B cell (primary cell): ENCODE results near the gene CUL1. TPM values are rescaled to one million over a fixed set of nuclear protein-coding genes. Genes with fewer than 3 reads are reported as not detected.

Experiments
- ATAC-seq: fragments of 200-7000 bp; cut with Tn5 transposase; one replicate; pipeline ENCODE4 v1.10.0; 2021; ENCODE audit warnings: low read depth, mild to moderate bottlenecking, moderate number of reproducible peaks, moderate library complexity
- CTCF ChIA-PET: fragments of 350-600 bp; sonication (Branson Sonifier 250); formaldehyde crosslinking; loops from one replicate; lab custom pipeline; 2021; ENCODE audit warnings: antibody characterized with exemption, inconsistent platforms; lab: Charles Lee
- POLR2A ChIA-PET: fragments of 350-600 bp; sonication (Branson Sonifier 250); formaldehyde crosslinking; loops from one replicate; lab custom pipeline; 2021; ENCODE audit warnings: antibody characterized with exemption; lab: Charles Lee
- DNase-seq: peaks from one replicate; pipeline ENCODE4 v3.0.0; 2013
- H2AFZ ChIP-seq: 2 replicates; pipeline ENCODE4 v1.6.1; 2012; ENCODE audit warnings: mild to moderate bottlenecking, low read depth, low read length; ENCODE audit not compliant: insufficient read depth, poor library complexity, severe bottlenecking
- H3K27ac ChIP-seq, 2 donors: 1 replicate in 1 of 2; 2 replicates in 1 of 2; pipeline ENCODE4 v1.5.1; 2012 to 2013; ENCODE audit warnings: low read length in 2 of 2, mild to moderate bottlenecking in 2 of 2, moderate library complexity in 1 of 2
- H3K27me3 ChIP-seq, 4 experiments: fragments of 200-600 bp in 1 of 4; sonication (generic) in 1 of 4; replicated peaks in 1 of 4; 1 replicate in 2 of 4; 2 replicates in 2 of 4; pipeline versions ENCODE4 v1.6.1 to v1.7.0; 2013 to 2016; ENCODE audit warnings: low read length in 3 of 4, mild to moderate bottlenecking in 2 of 4, mixed read lengths in 1 of 4, moderate library complexity in 1 of 4; ENCODE audit not compliant: insufficient read depth in 4 of 4, control insufficient read depth in 3 of 4; ENCODE audit errors: control extremely low read depth in 1 of 4
- H3K36me3 ChIP-seq, 2 experiments: replicated peaks in 1 of 2; 1 replicate in 1 of 2; 2 replicates in 1 of 2; pipeline versions ENCODE4 v1.6.1 to v1.7.1; 2013; ENCODE audit warnings: low read length in 1 of 2; ENCODE audit not compliant: insufficient read depth in 2 of 2, control insufficient read depth in 1 of 2; ENCODE audit errors: control extremely low read depth in 1 of 2, extremely low read depth in 1 of 2
- H3K4me1 ChIP-seq, 2 donors: fragments of 200-600 bp in 1 of 2; sonication (generic) in 1 of 2; 1 replicate in 1 of 2; 2 replicates in 1 of 2; pipeline versions ENCODE4 v1.5.1 to v1.6.1; 2013 to 2017; ENCODE audit warnings: low read length in 2 of 2; ENCODE audit not compliant: control insufficient read depth in 2 of 2, insufficient read depth in 2 of 2
- H3K4me2 ChIP-seq: replicated peaks from 2 replicates; pipeline ENCODE3; 2012; ENCODE audit warnings: mild to moderate bottlenecking, low read depth, low read length; ENCODE audit not compliant: poor library complexity, severe bottlenecking
- H3K4me3 ChIP-seq, 5 experiments: fragments of 200-600 bp in 1 of 5; sonication (generic) in 1 of 5; 1 replicate in 3 of 5; 2 replicates in 2 of 5; pipeline versions ENCODE4 v1.5.1 to v1.7.0; 2011 to 2016; ENCODE audit warnings: low read length in 4 of 5, mild to moderate bottlenecking in 4 of 5, low read depth in 2 of 5, control low read depth in 1 of 5, moderate library complexity in 1 of 5; ENCODE audit not compliant: insufficient read depth in 1 of 5; ENCODE audit errors: control extremely low read depth in 1 of 5, extremely low read depth in 1 of 5
- H3K79me2 ChIP-seq: fragments of 200-600 bp; sonication (generic); one replicate; pipeline ENCODE4 v1.6.0; 2016; ENCODE audit warnings: low read length; ENCODE audit not compliant: control insufficient read depth, insufficient read depth
- H3K9ac ChIP-seq: fragments of 200-600 bp; sonication (generic); 2 replicates; pipeline ENCODE4 v1.6.1; 2017; ENCODE audit warnings: mild to moderate bottlenecking, low read length, moderate library complexity
- H3K9me3 ChIP-seq, 3 donors: one replicate each; pipeline versions ENCODE4 v1.6.1 to v1.7.1; 2013; ENCODE audit warnings: low read length in 2 of 3; ENCODE audit not compliant: control insufficient read depth in 2 of 3, insufficient read depth in 1 of 3; ENCODE audit errors: control extremely low read depth in 1 of 3
- H4K20me1 ChIP-seq: 2 replicates; pipeline ENCODE4 v1.6.0; 2012; ENCODE audit warnings: mild to moderate bottlenecking, low read length; ENCODE audit not compliant: insufficient read depth, control insufficient read depth, poor library complexity, severe bottlenecking
- H3K27ac Mint-ChIP-seq: one replicate; pipeline ENCODE4 v1.8.0; 2021; ENCODE audit warnings: mixed read lengths
- H3K27me3 Mint-ChIP-seq: one replicate; pipeline ENCODE4 v1.8.0; 2021; ENCODE audit warnings: mixed read lengths
- H3K4me1 Mint-ChIP-seq: one replicate; pipeline ENCODE4 v1.8.0; 2021; ENCODE audit warnings: mixed read lengths
- H3K4me3 Mint-ChIP-seq: one replicate; pipeline ENCODE4 v1.8.0; 2021; ENCODE audit warnings: mixed read lengths
- H3K9me3 Mint-ChIP-seq: one replicate; pipeline ENCODE4 v1.8.0; 2022; ENCODE audit warnings: mixed read lengths; ENCODE audit not compliant: insufficient read depth
- CTCF ChIP-seq: fragments of 200-600 bp; IDR thresholded peaks from one replicate; pipeline ENCODE4 v1.8.0; 2022; ENCODE audit warnings: antibody characterized with exemption, mild to moderate bottlenecking
- EZH2 ChIP-seq: IDR thresholded peaks from 2 replicates; pipeline ENCODE4 v1.6.1; 2012; ENCODE audit warnings: borderline replicate concordance, low read depth, mild to moderate bottlenecking, moderate library complexity, low read length; ENCODE audit not compliant: insufficient read depth, poor library complexity, severe bottlenecking
- WGBS: methylation state at CpG from one replicate; pipeline ENCODE4 v1.1.5; 2013; ENCODE audit warnings: missing lambda C conversion rate; ENCODE audit not compliant: insufficient coverage; 5-methylcytosine and 5-hydroxymethylcytosine counted together
- intact Hi-C: fragments of 100-400 bp; cut with micrococcal nuclease; formaldehyde crosslinking; loops from one replicate; pipeline ENCODE4 v1.10.0; 2022
- polyA plus RNA-seq: library from polyadenylated mRNA; depleted of rRNA; stranded (reverse); fragments of >200 nt; gene quantifications from 2 replicates; pipeline ENCODE4 v1.2.3, GENCODE V29; 2012
- total RNA-seq, 2 donors: library from RNA; stranded (reverse); fragments of 120-200 nt in 1 of 2; gene quantifications; 1 replicate in 1 of 2; 2 replicates in 1 of 2; pipeline versions ENCODE4 v1.2.3 to v1.2.4, GENCODE V29; 2013 to 2022

CUL1 gene
- total and polyA plus RNA-seq, 2 donors (not counting 1 experiment from before 2014, with no cell fraction given) = 26.9 to 51.1 TPM

- Mint-ChIP-seq H3K4me1 (no peaks in the 10 kb centered on the region), H3K27me3 (no peaks in the 10 kb centered on the region), H3K4me3 (no peak overlapping the region), H3K27ac (no peak overlapping the region), H3K9me3 (no peaks in the 10 kb centered on the region)
- no peaks in the 10 kb centered on the region for H3K79me2 ChIP-seq
- H3K9me3 ChIP-seq = no peaks in the 10 kb centered on the region
- H3K4me2 ChIP-seq = no peak overlapping the region
- H2AFZ ChIP-seq = no peak overlapping the region
- H3K27ac ChIP-seq = no peak overlapping the region
- no peaks in the 10 kb centered on the region for H3K4me1 ChIP-seq
- POLR2A ChIA-PET = no interaction called here
- peaks cover 9 to 78% of the 10 kb centered on the region in 2 experiments for H3K36me3 ChIP-seq
- CTCF ChIA-PET = interaction anchor here (0.7 to 0.8 kb wide), 2 partner anchors 172 to 176 kb away, joined by 3 read pairs; no protein-coding TSS in a partner anchor
- H3K27me3 ChIP-seq = no peaks in the 10 kb centered on the region
- no peaks in the 10 kb centered on the region for H4K20me1 ChIP-seq
- intact Hi-C loops = loop anchor here (10.0 kb wide), 1 partner anchor 46 kb away; no protein-coding TSS in a partner anchor
- WGBS = 100% methylated on average over 1 of the region's 2 CpGs
- no peak for ATAC-seq
- H3K4me3 ChIP-seq = no peak overlapping the region
- no peak for TF ChIP-seq CTCF
- TF ChIP-seq EZH2 = no peak
- H3K9ac ChIP-seq = no peak overlapping the region
- DNase-seq = no peak
These were observed 92.1 kb downstream of the CUL1 start for GRCh38 chr7:148790850-148791249.

- Histone ChIP-seq H3K27ac (no peak overlapping the region), H3K36me3 (peaks cover 5 to 82% of the 10 kb centered on the region in 2 experiments), H3K4me2 (no peak overlapping the region), H3K4me3 (no peak overlapping the region), H4K20me1 (no peaks in the 10 kb centered on the region), H3K4me1 (no peaks in the 10 kb centered on the region), H3K27me3 (no peaks in the 10 kb centered on the region), H3K9me3 (no peaks in the 10 kb centered on the region), H3K79me2 (no peaks in the 10 kb centered on the region), H2AFZ (no peak overlapping the region), H3K9ac (no peak overlapping the region)
- DNase-seq = no peak
- 99% methylated on average over 15 of the region's 15 CpGs for WGBS
- TF ChIP-seq EZH2 (no peak), CTCF (no peak)
- Mint-ChIP-seq H3K27me3 (no peaks in the 10 kb centered on the region), H3K4me3 (no peak overlapping the region), H3K9me3 (no peaks in the 10 kb centered on the region), H3K4me1 (no peaks in the 10 kb centered on the region), H3K27ac (no peak overlapping the region)
- intact Hi-C loops = loop anchor here (10.0 kb wide), 1 partner anchor 47 kb away; no protein-coding TSS in a partner anchor
- ChIA-PET CTCF (interaction anchor here (0.8 kb wide), 1 partner anchor 175 kb away, joined by 3 read pairs; no protein-coding TSS in a partner anchor), POLR2A (no interaction called here)
- no peak for ATAC-seq
These were observed 92.8 kb downstream of the CUL1 start for GRCh38 chr7:148791546-148791945.
